Astrocyte of the spinal cord (primary cell): ENCODE data around the gene GNG7.
"Not testable (repeated sequence)": the region's sequence is repeated elsewhere in the genome, so short reads cannot be mapped to it uniquely, and the experiment has no call there.

Source experiments
- DNase-seq: peaks from one replicate; pipeline ENCODE4 v3.0.0; 2011; ENCODE audit warnings: low read depth, low spot score
- H3K4me3 ChIP-seq: 2 replicates; pipeline ENCODE4 v1.5.1; 2011; ENCODE audit warnings: low read depth, mild to moderate bottlenecking, low read length, moderate library complexity
- in situ Hi-C: cut with HindIII; loops from 2 replicates; pipeline ENCODE4 v1.10.0; 2017; ENCODE audit warnings: low sequenced_read_pairs
- TF ChIP-seq, protein P1 (sequence below): IDR thresholded peaks from 2 replicates; pipeline ENCODE4 v1.5.1; 2012; ENCODE audit warnings: low read depth, mild to moderate bottlenecking, low read length, inconsistent platforms

GNG7 gene

DNA sequence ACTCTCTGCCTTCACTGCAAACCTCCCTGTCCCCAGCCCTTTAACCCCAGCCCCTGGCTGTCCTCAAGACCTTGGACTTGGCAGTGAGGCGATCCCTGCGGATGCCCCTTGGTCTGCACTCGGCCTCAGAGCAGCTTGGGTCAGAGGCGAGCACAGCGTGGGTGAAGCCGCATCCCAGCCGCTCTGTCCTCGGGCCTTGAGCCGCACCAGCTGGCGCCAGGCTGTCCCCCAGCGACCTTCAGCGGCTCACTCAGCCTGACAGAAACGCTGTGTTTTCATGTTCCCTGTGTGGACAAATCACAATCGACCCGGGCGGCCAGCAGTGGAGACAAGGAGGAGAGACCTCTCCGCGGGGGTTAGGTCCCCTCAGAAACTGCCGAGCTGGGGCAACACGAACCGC lies 52.0 kb downstream of the GNG7 start:
- in situ Hi-C loops, result no loop called here

DNA sequence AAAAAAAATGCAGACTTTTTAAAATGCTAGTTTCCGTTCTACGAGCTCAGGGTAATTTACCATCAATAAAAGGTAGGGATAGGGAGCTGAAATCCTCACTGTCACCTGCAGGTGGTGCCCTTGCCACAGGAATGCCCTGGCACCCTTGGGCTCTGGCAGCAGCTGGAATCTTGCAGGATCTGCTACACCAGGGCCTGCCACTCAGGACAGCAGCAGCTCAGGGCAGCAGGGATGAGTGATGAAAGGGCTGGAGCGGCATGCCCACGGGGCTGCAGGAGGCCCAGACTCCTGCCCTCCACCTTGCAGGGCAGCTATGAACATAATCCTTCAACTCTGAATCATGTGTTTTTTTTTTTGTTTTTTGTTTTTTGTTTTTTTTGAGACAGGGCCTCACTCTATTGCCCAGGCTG lies 54.0 kb downstream of the GNG7 start:
- in situ Hi-C loops, result no loop called here
- peak; percentile 69 for DNase-seq
- TF ChIP-seq, protein P1, sequence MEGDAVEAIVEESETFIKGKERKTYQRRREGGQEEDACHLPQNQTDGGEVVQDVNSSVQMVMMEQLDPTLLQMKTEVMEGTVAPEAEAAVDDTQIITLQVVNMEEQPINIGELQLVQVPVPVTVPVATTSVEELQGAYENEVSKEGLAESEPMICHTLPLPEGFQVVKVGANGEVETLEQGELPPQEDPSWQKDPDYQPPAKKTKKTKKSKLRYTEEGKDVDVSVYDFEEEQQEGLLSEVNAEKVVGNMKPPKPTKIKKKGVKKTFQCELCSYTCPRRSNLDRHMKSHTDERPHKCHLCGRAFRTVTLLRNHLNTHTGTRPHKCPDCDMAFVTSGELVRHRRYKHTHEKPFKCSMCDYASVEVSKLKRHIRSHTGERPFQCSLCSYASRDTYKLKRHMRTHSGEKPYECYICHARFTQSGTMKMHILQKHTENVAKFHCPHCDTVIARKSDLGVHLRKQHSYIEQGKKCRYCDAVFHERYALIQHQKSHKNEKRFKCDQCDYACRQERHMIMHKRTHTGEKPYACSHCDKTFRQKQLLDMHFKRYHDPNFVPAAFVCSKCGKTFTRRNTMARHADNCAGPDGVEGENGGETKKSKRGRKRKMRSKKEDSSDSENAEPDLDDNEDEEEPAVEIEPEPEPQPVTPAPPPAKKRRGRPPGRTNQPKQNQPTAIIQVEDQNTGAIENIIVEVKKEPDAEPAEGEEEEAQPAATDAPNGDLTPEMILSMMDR, result peak; percentile 73
- no peak overlapping the region for H3K4me3 ChIP-seq

More for the DNA sequence above, 52.0 kb downstream of the GNG7 start:
- no peak overlapping the region for H3K4me3 ChIP-seq
- no peak for DNase-seq
- TF ChIP-seq, protein P1, result no peak

- in situ Hi-C loops, result no loop called here
- TF ChIP-seq, protein P1, result no peak
- H3K4me3 ChIP-seq, result no peak overlapping the region
- DNase-seq, result no peak
Measured at GRCh38 chr19:2648099-2648498, 54.4 kb downstream of the GNG7 start.

- TF ChIP-seq, protein P1, result no peak
- no peak overlapping the region for H3K4me3 ChIP-seq
- no peak for DNase-seq
- in situ Hi-C loops, result no loop called here
Measured at GRCh38 chr19:2646866-2647535, 55.5 kb downstream of the GNG7 start.

DNA sequence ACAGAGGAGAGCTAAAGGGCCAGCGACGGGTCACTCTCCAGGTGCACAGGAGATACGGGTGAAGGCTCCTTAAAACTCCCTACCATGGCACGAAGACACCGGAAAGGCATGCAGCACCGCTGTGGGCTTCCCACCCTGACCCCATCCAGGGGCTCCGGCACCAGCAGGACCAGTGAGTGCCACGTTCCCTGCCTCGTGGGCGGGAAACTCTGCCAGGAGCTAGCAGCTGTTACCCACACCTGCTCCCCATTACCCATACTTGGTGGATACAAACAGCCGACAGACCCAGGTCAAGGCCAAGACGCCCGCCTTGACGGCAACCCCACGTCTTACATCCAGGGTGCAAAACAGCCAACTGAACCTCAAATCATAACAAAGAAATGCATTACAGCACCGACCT lies 56.7 kb downstream of the GNG7 start:
- no peak for DNase-seq
- TF ChIP-seq, protein P1, result no peak
- no peak overlapping the region for H3K4me3 ChIP-seq
- in situ Hi-C loops, result no loop called here

DNA sequence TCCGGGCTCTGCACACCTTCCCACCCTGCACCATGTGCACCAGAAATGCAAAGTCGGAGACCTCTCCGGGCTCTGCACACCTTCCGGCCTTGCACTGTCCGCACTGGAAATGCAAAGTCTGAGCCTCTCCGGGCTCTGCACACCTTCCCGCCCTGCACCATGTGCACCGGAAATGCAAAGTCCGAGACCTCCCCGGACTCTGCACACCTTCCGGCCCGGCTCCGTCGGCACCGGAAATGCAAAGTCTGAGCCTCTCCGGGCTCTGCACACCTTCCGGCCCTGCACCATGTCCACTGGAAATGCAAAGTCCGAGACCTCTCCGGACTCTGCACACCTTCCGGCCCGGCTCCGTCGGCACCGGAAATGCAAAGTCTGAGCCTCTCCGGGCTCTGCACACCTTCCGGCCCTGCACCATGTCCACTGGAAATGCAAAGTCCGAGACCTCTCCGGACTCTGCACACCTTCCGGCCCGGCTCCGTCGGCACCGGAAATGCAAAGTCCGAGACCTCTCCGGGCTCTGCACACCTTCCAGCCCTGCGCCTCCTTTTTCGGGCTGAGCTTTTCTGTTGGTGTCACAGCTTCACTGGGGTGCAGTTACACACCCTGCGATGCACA lies 59.3 kb downstream of the GNG7 start:
- in situ Hi-C loops, DNase-seq, H3K4me3 ChIP-seq: not testable (repeated sequence)

- no peak overlapping the region for H3K4me3 ChIP-seq
- in situ Hi-C loops, result no loop called here
- TF ChIP-seq, protein P1, result no peak
- DNase-seq, result no peak
Measured at GRCh38 chr19:2641332-2641698, 61.2 kb downstream of the GNG7 start.
